CD4-positive, CD25-positive, alpha-beta regulatory T cell (primary cell): ENCODE results near the gene FAM181A. TPM values are rescaled to one million over a fixed set of nuclear protein-coding genes. Genes with fewer than 3 reads are reported as not detected.

Experiments used
- ATAC-seq, 2 donors: fragments of 150-1000 bp; cut with Tn5 transposase; one replicate each; pipeline ENCODE4 v1.10.0; 2021; ENCODE audit warnings: low read depth in 2 of 2, moderate number of reproducible peaks in 2 of 2, moderate library complexity in 1 of 2
- DNase-seq, 3 donors: peaks; one replicate each; pipeline versions ENCODE4 v3.0.0 to v3.0.0-alpha.2; 2012 to 2022; ENCODE audit warnings: mixed read lengths in 1 of 3
- H3K27ac ChIP-seq: one replicate; pipeline ENCODE4 v1.7.0; 2013; ENCODE audit warnings: mild to moderate bottlenecking, low read length; ENCODE audit not compliant: insufficient read depth, poor library complexity, severe bottlenecking
- H3K27me3 ChIP-seq: one replicate; pipeline ENCODE4 v1.7.0; 2013; ENCODE audit warnings: low read length; ENCODE audit not compliant: control insufficient read depth, insufficient read depth
- H3K36me3 ChIP-seq: one replicate; pipeline ENCODE4 v1.7.0; 2013; ENCODE audit warnings: mild to moderate bottlenecking, low read length, moderate library complexity; ENCODE audit not compliant: control insufficient read depth, insufficient read depth
- H3K4me1 ChIP-seq: 2 replicates; pipeline ENCODE4 v1.7.0; 2013; ENCODE audit warnings: mild to moderate bottlenecking, low read length; ENCODE audit not compliant: insufficient read depth, control insufficient read depth, poor library complexity, severe bottlenecking
- H3K4me3 ChIP-seq: one replicate; pipeline ENCODE4 v1.7.0; 2013; ENCODE audit warnings: low read depth, mild to moderate bottlenecking, low read length, moderate library complexity
- H3K9me3 ChIP-seq, 2 experiments: 1 replicate in 1 of 2; 2 replicates in 1 of 2; pipeline ENCODE4 v1.7.0; 2013; ENCODE audit warnings: low read length in 2 of 2, mild to moderate bottlenecking in 1 of 2, moderate library complexity in 1 of 2; ENCODE audit not compliant: control insufficient read depth in 2 of 2
- H3K27ac Mint-ChIP-seq, 3 donors: one replicate each; pipeline ENCODE4 v1.8.0; 2020 to 2022; ENCODE audit warnings: mild to moderate bottlenecking in 3 of 3, mixed read lengths in 3 of 3, moderate library complexity in 2 of 3
- H3K27me3 Mint-ChIP-seq: one replicate; pipeline ENCODE4 v1.8.0; 2022; ENCODE audit warnings: mild to moderate bottlenecking, mixed read lengths
- H3K36me3 Mint-ChIP-seq: one replicate; pipeline ENCODE4 v1.8.0; 2020; ENCODE audit warnings: mixed read lengths
- H3K4me1 Mint-ChIP-seq, 4 donors: one replicate each; pipeline ENCODE4 v1.8.0; 2020 to 2022; ENCODE audit warnings: mixed read lengths in 4 of 4, mild to moderate bottlenecking in 1 of 4
- H3K4me3 Mint-ChIP-seq, 4 donors: one replicate each; pipeline ENCODE4 v1.8.0; 2020 to 2022; ENCODE audit warnings: mild to moderate bottlenecking in 4 of 4, mixed read lengths in 4 of 4, moderate library complexity in 3 of 4
- H3K9me3 Mint-ChIP-seq, 7 donors: one replicate each; pipeline ENCODE4 v1.8.0; 2020 to 2022; ENCODE audit warnings: mixed read lengths in 7 of 7, mild to moderate bottlenecking in 3 of 7, moderate library complexity in 2 of 7
- polyA plus RNA-seq, 4 donors: library from polyadenylated mRNA; unstranded; fragments of 300-500 nt; fragmentation: Illumina TruSeq; gene quantifications; one replicate each; pipeline ENCODE4 v1.2.3, GENCODE V29; 2021
- total RNA-seq: library from RNA; stranded (reverse); gene quantifications from one replicate; pipeline ENCODE4 v1.2.3, GENCODE V29; 2022

Gene FAM181A
- total and polyA plus RNA-seq, 5 donors from 2014 or later = not detected

DNA sequence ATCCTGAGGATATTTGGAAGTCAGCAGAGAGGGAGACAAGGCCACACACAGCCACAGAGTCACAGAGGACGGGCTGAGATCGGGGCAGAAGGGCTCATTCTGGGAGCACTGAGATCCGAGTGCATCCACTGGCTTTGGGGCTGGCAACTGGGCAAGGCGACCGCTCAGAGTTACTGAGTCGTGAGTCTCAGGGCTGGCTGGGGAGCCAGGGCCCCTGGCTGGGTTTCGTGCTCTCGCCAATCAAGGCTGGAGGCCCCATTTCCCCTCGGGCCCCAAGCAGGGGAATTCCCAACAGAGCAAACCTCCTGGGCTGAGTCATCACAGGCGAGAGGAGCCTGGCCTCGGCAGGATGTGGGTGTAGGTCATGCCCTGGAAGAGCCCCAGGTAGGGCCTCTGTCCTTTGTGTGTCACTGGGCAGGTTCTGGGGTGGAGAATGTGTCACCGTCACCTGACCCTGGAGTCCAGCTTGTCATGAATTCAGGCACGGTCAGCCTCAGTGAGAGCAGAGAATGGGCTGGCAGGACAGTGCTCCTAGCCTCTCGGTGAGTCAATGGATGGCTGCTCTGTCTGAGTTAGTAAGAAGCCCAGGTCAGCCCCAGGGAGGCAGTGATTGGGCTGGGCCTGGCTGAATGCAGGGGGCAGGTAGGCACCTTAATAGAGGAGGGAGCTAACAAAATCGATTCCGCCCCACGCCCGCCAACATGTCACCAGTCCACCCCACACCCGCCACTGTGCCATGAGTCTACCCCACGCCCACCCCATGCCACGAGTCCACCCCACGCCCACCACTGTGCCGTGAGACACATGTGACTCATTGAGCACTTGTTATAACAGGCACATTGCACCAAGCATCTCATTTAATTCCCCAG is 32.3 kb downstream of the FAM181A start:
- H3K36me3 ChIP-seq = no peaks in the 10 kb centered on the region
- H3K9me3 ChIP-seq = no peaks in the 10 kb centered on the region
- peak overlapping the region; percentile 80 to 89 (median 85) for H3K4me3 Mint-ChIP-seq
- peak overlapping the region; percentile 97 to 99 (median 99) for H3K27ac Mint-ChIP-seq
- H3K4me1 Mint-ChIP-seq = peaks cover 26 to 97% (median 74%) of the 10 kb centered on the region in 4 donors
- H3K4me3 ChIP-seq = peak overlapping the region; percentile 74
- H3K27me3 Mint-ChIP-seq = peaks cover 4% of the 10 kb centered on the region
- peaks cover 100% of the 10 kb centered on the region for H3K4me1 ChIP-seq
- H3K9me3 Mint-ChIP-seq = peaks cover 0 to 1% (median 0%) of the 10 kb centered on the region in 7 donors
- ATAC-seq = peak; percentile 82 to 84
- H3K27ac ChIP-seq = peak overlapping the region; percentile 88
- peak; percentile 87 to 95 (median 89) for DNase-seq
- H3K36me3 Mint-ChIP-seq = no peaks in the 10 kb centered on the region
- no peaks in the 10 kb centered on the region for H3K27me3 ChIP-seq

DNA sequence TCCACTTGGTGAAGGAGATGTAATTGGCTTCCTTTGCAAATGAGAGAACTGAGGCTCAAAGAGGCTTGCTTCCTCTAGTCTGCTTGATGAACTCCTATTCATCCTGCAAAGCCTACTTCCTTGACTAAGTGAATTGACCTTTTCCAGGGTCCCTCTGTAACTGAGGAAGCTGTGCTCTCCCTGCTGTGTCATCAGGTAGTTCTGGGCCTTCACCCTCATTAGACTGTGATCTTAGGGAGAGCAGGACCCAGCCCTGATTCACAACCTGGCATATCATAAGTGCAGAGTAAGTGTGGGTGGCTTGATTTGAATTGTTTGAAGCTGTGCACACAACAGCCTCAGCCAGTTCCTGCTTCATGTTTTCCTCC is 32.9 kb downstream of the FAM181A start:
- peak in 1 of 3 donors; percentile 75 for DNase-seq
- no peaks in the 10 kb centered on the region for H3K9me3 ChIP-seq
- peaks cover 29 to 97% (median 69%) of the 10 kb centered on the region in 4 donors for H3K4me1 Mint-ChIP-seq
- H3K4me3 Mint-ChIP-seq = peak overlapping the region; percentile 80 to 89 (median 85)
- H3K4me1 ChIP-seq = peaks cover 94% of the 10 kb centered on the region
- no peak for ATAC-seq
- no peaks in the 10 kb centered on the region for H3K36me3 ChIP-seq
- no peaks in the 10 kb centered on the region for H3K36me3 Mint-ChIP-seq
- H3K4me3 ChIP-seq = peak overlapping the region; percentile 63
- peaks cover 0 to 4% (median 0%) of the 10 kb centered on the region in 7 donors for H3K9me3 Mint-ChIP-seq
- no peaks in the 10 kb centered on the region for H3K27me3 ChIP-seq
- peak overlapping the region; percentile 97 to 99 (median 99) for H3K27ac Mint-ChIP-seq
- H3K27ac ChIP-seq = peak overlapping the region; percentile 88
- H3K27me3 Mint-ChIP-seq = no peaks in the 10 kb centered on the region

GRCh38 chr14:93960774-93961438 is 33.8 kb downstream of the FAM181A start:
- ATAC-seq (no peak), DNase-seq (no peak)
- Histone ChIP-seq H3K4me1 (peaks cover 86% of the 10 kb centered on the region), H3K27ac (peak overlapping the region; percentile 88), H3K9me3 (no peaks in the 10 kb centered on the region), H3K4me3 (peak overlapping the region; percentile 63), H3K27me3 (no peaks in the 10 kb centered on the region), H3K36me3 (no peaks in the 10 kb centered on the region)
- Mint-ChIP-seq H3K27me3 (no peaks in the 10 kb centered on the region), H3K9me3 (peaks cover 0 to 4% (median 0%) of the 10 kb centered on the region in 7 donors), H3K4me1 (peaks cover 29 to 92% (median 64%) of the 10 kb centered on the region in 4 donors), H3K27ac (peak overlapping the region; percentile 61 to 99 (median 87)), H3K36me3 (no peaks in the 10 kb centered on the region), H3K4me3 (peak overlapping the region; percentile 48 to 84 (median 71))

- H3K27me3 ChIP-seq = no peaks in the 10 kb centered on the region
- H3K27ac ChIP-seq = peak overlapping the region; percentile 88
- H3K4me3 Mint-ChIP-seq = peak overlapping the region; percentile 69 to 84 (median 78)
- DNase-seq (no peak), ATAC-seq (no peak)
- no peaks in the 10 kb centered on the region for H3K27me3 Mint-ChIP-seq
- no peaks in the 10 kb centered on the region for H3K36me3 ChIP-seq
- peak overlapping the region; percentile 87 to 98 (median 87) for H3K27ac Mint-ChIP-seq
- H3K4me1 ChIP-seq = peaks cover 79% of the 10 kb centered on the region
- H3K4me1 Mint-ChIP-seq = peaks cover 29 to 85% (median 63%) of the 10 kb centered on the region in 4 donors
- H3K4me3 ChIP-seq = no peak overlapping the region
- H3K9me3 Mint-ChIP-seq = peaks cover 0 to 4% (median 0%) of the 10 kb centered on the region in 7 donors
- no peaks in the 10 kb centered on the region for H3K9me3 ChIP-seq
- H3K36me3 Mint-ChIP-seq = no peaks in the 10 kb centered on the region
Measured at GRCh38 chr14:93961620-93962019, 34.5 kb downstream of the FAM181A start.

DNA sequence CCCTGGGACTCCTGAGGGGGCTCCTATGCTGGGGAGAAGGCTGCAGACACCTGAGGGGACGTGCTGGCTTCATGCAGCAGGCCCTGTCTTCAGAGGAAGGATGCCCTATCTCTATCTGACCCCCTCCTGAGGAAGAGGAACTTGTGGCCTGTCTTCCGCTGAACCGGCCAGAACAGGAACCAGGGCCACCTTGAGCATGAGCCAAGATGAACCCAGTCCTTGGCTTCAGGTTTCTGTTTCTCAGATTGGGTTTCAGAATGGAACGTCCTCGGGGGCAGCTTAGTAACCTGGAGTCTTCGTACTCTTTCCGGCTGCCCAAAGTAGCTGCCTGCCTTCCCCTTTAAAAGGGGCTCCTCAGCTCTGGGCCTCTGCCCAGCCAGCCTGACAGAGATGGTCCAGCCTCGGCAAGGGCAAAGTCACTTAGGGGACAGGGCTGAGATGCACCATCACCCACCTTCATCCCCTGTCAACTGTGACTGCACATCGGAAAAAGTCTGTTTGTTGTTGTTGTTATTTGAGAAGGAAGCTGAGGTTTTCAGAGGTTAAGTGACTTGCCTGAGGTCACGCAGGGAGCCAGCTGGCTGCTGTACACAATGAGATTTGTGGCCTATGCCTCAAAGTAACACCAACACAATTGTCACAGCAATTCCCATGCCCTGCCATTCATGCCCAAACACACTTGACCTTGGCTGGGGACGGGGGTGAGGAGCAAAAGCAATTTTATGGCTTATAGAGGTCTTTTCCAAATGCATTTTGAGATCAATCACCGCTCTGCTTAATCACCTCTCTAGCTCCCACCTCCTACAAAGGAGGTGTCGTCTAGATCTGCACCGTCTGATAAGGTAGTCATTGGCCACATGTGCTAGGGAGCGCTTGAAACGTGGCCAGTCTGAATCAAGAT is 35.8 kb downstream of the FAM181A start:
- ATAC-seq = peak; percentile 29 to 40
- Mint-ChIP-seq H3K27me3 (no peaks in the 10 kb centered on the region), H3K27ac (peak overlapping the region; percentile 87 to 98 (median 97)), H3K4me3 (peak overlapping the region; percentile 12 to 68 (median 64)), H3K9me3 (peaks cover 0 to 4% (median 0%) of the 10 kb centered on the region in 7 donors), H3K4me1 (peaks cover 29 to 74% (median 53%) of the 10 kb centered on the region in 4 donors), H3K36me3 (no peaks in the 10 kb centered on the region)
- H3K27me3 ChIP-seq = no peaks in the 10 kb centered on the region
- H3K4me1 ChIP-seq = peaks cover 65% of the 10 kb centered on the region
- no peaks in the 10 kb centered on the region for H3K9me3 ChIP-seq
- no peaks in the 10 kb centered on the region for H3K36me3 ChIP-seq
- peak; percentile 25 to 89 (median 75) for DNase-seq
- H3K4me3 ChIP-seq = peak overlapping the region; percentile 57
- peak overlapping the region; percentile 87 for H3K27ac ChIP-seq

DNA sequence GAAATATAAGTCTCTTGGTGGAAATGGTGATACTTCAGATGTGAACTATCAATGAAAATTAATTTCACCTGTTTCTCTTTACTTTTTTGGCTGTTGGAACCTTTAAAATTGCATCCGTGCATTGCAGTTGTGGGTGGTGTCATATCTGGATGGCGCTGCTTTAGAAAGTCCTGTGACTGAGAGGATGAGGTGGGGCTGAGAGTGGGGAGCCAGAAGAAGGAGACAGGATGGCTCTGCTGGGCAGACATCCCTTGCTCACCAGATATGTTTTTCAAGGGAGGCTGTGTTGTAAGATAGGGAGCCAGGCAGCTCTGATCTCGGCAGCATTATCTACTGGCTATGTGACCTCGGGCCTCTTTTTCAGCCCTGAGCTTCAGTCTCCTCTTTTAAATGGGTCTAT is 36.5 kb downstream of the FAM181A start:
- Mint-ChIP-seq H3K9me3 (peaks cover 0 to 4% (median 0%) of the 10 kb centered on the region in 7 donors), H3K36me3 (no peaks in the 10 kb centered on the region), H3K4me1 (peaks cover 29 to 67% (median 51%) of the 10 kb centered on the region in 4 donors), H3K27ac (peak overlapping the region; percentile 87 to 98 (median 97)), H3K4me3 (peak overlapping the region in 3 of 4 donors; percentile 61 to 68 (median 67)), H3K27me3 (no peaks in the 10 kb centered on the region)
- no peaks in the 10 kb centered on the region for H3K36me3 ChIP-seq
- peak overlapping the region; percentile 57 for H3K4me3 ChIP-seq
- DNase-seq = peak in 1 of 3 donors; percentile 56
- ATAC-seq = no peak
- no peaks in the 10 kb centered on the region for H3K27me3 ChIP-seq
- peaks cover 58% of the 10 kb centered on the region for H3K4me1 ChIP-seq
- H3K9me3 ChIP-seq = no peaks in the 10 kb centered on the region
- H3K27ac ChIP-seq = peak overlapping the region; percentile 87

DNA sequence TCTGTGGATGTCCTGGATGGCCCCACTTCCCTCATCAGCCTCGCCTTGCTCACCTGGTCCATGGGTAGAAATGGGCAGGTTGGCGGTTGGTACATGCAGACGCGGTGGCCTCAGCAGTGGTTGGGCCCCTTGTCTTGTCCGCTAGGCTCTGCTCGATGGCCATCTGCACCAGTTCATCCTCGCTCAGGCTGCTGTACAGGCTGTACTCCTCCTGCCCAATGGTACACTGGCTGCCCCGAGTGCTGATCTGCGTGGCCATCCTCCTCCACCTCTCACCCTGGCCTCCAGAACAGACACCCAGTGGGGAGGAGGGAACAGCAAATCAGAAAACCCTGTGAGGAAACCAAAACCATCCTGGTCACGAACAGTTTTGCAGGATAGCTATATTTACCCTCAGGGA is 37.1 kb downstream of the FAM181A start:
- peak overlapping the region; percentile 7 for H3K4me3 ChIP-seq
- H3K27me3 Mint-ChIP-seq = no peaks in the 10 kb centered on the region
- no peaks in the 10 kb centered on the region for H3K27me3 ChIP-seq
- H3K27ac Mint-ChIP-seq = no peak overlapping the region
- peaks cover 52% of the 10 kb centered on the region for H3K4me1 ChIP-seq
- peak overlapping the region in 1 of 4 donors; percentile 0 for H3K4me3 Mint-ChIP-seq
- H3K4me1 Mint-ChIP-seq = peaks cover 24 to 61% (median 46%) of the 10 kb centered on the region in 4 donors
- no peaks in the 10 kb centered on the region for H3K36me3 Mint-ChIP-seq
- peaks cover 0 to 4% (median 0%) of the 10 kb centered on the region in 7 donors for H3K9me3 Mint-ChIP-seq
- peak overlapping the region; percentile 87 for H3K27ac ChIP-seq
- no peaks in the 10 kb centered on the region for H3K9me3 ChIP-seq
- DNase-seq (no peak), ATAC-seq (no peak)
- H3K36me3 ChIP-seq = no peaks in the 10 kb centered on the region
